ENCODE data around the gene SP8.
"Not testable (repeated sequence)": the region's sequence is repeated elsewhere in the genome, so short reads cannot be mapped to it uniquely, and the experiment has no call there.

Gene SP8

GRCh38 chr7:20786779-20787659 lies at the start of gene SP8:
SP8 (minus strand) TSS chr7:20786886; CDS start chr7:20786798, 88 bp downstream.
- DNase-seq, result no peak

DNA sequence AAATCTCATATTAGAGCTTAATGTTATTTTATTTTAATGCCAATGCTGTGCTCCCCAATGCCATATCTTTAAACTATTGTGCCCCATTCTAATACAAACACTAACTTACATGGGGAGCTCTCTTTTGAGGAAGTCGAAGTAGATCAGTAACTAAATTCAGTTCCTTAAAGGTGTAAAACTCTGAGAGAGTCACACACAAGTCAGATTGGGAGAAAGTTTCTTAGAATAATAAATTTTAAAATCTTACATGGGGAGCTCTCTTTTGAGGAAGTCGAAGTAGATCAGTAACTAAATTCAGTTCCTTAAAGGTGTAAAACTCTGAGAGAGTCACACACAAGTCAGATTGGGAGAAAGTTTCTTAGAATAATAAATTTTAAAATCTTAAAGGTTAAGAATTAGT lies 49.7 kb upstream of the SP8 start:
- DNase-seq, result not testable (repeated sequence)

GRCh38 chr7:20835111-20835750 lies 48.5 kb upstream of the SP8 start:
- no peak for DNase-seq

GRCh38 chr7:20834656-20835055 lies 48.0 kb upstream of the SP8 start:
- DNase-seq, result no peak

DNA sequence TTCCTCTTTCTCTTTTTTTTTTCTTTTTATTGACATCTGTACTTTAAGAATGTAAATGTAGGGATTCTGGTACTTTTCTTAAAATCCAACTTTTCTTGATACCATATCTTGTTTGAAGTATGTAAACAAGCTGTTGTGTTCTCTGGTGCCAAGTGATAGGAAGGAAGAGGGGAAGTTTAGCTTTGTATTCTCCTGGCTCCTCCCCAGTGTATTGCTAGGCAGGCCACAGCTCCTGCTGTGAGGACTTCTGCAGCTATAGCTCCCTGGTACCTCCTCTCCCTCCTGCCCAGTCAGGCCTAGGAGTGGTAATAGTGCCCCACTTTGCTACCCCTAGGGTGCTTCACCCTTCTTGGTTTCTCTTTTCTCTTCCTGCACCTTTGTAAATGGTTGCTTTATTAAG lies 45.3 kb upstream of the SP8 start:
- no peak for DNase-seq

- DNase-seq, result no peak
Observed at GRCh38 chr7:20831451-20831850, 44.8 kb upstream of the SP8 start.

DNA sequence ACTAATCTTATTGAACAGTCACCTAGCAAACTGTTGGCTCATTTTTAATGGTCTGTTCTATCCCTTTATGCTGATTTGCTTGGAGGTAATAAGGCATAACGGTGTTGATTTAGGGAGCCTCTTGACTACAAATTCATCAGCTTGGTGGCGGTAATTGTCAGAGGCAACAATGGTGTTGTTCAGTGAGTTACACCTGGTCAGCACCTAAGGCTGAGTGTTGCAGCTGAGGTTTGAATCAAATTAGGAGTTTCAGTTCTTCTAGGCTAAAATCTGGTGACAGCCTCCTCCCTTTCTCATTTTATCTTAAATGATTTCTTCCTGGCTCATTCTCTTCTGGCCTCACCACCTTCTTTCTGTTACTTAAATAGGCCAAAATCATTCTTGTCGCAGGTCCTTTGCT lies 42.3 kb upstream of the SP8 start:
- DNase-seq, result no peak

- no peak for DNase-seq
Observed at GRCh38 chr7:20827172-20827571, 40.5 kb upstream of the SP8 start.

DNA sequence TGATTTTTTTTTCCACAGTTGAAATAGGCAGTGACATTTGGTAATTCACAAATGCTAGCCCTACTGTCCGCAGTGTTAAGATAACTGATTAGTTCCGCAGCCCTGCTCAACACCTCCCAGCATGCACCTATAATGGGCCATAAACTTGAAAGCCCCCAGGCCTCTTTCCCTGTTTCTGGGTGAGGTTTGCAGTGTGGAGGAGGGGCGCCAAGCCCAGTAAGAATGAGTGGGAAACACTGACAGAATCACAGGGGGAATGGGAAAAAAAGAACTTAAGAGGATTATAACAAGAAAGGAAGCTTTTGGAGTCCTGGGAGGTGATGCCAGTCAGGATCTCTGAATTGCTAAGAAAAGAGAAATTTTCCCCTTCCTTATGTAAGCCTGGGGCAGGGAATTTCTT lies 39.6 kb upstream of the SP8 start:
- DNase-seq, result no peak

DNA sequence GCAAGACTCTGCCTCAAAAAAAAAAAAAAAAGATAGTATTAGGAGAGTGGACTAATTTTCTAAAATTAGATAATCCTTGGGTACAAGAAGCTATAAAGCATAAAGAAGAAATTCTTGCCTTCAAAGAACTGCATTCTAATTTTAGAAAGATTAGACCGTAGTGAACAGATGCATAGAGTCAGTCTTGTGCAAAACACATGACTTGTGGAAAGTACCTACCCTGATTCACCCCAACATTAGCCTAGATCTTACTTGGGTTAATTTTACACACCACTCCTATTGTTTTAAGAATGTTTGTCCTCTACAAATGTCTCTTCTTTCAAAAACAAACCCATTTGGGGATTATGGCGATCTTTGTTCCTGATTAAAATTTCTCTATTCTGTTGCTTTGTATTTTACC lies 38.9 kb upstream of the SP8 start:
- DNase-seq, result no peak

- DNase-seq, result not testable (repeated sequence)
Observed at GRCh38 chr7:20821390-20821789, 34.7 kb upstream of the SP8 start.

- no peak for DNase-seq
Observed at GRCh38 chr7:20816372-20816959, 29.8 kb upstream of the SP8 start.

DNA sequence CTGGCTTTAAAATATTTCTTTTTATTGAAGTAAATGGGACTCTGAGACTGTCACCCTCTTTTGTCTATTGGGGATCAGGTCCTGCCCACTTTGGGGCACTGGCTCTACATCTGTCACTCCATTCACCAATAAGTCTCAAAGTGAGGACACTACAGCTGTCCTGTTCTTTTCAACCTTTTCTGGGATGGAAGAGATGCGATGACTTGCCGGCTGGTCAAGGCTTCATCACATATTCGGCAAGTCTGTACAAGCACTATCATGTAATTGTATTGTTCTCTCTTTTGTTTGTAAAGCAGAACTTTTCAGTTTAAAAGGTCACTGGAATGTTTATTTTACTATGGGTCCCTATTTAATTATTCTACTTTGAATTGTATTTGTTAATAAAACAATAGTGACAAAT lies 17.7 kb upstream of the SP8 start:
- no peak for DNase-seq

- peak; percentile 84 for DNase-seq
Observed at GRCh38 chr7:20799566-20800366, 13.1 kb upstream of the SP8 start.

DNA sequence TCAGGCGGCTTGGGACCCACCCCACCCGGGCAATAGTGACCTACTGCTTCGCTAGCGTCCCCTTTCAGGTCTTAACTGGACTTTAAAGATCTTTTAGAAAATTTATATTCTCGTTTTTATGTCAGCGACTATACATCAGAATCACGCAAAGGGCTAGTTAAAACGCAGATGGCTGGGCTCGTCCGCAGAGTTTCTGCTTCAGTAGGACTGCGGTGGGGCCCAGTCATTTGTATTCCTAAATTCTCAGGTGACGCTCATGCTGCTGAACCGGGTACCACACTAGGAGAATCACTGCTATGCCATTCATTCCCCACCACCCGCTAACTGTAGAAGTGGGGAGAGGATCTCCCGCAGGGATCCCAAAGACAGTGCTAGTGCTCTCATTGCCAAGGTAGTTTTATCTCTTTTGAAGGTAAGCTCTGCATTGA lies 12.0 kb upstream of the SP8 start:
- DNase-seq, result no peak

DNA sequence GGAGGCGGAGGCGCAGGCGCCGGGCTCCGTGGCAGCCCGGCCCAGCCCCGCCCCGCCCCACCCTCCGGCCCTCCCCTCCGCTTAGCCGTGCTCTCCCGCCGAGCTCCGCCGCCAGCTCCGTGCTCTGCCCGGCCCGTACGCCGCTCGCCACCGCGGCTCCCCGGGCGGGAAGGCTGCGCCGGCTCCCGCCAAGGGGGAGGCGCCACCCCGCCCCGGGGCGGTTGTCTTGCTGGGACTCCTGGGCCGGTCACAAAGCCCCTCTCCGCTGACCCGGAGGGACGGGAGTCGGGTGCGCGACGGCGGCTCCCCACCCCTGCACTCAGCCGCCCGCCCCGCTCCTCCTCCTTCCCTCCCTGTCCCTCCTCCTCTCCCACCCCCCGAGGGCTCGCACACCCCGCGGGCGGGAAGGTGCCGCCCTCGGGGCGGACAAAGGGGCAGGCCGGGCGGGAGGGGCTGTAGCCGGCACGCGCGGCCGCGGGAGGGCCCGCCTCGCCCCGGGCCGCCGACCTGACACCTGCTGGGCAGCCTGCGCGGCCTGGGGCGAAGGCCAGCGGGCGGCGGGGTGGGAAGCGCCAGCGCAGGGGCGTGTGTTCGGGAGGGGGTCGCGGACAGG lies 11.5 kb upstream of the SP8 start:
- DNase-seq, result no peak

GRCh38 chr7:20797462-20798080 lies 10.9 kb upstream of the SP8 start:
- no peak for DNase-seq

DNA sequence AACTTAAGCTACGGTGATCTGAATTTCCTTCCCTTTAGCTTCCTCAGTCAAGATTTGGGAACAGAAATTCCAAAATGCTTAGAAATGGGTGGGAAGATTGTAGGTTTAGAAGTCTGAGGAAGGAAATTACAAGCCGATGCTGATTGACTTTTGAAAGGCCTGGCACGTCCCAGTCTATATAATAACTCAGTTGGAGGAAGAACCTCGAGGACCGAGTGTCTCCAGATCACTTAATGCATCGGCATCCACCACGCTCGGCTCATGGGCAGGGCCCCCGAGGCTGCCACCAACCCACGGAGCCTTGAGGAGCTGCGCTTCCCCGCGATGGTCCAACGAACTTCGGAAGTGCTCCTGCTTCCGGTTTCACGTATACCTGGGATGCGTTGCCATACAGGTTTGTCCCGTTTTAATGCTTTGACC lies 10.4 kb upstream of the SP8 start:
- DNase-seq, result no peak

GRCh38 chr7:20796500-20796899 lies 9.8 kb upstream of the SP8 start:
- DNase-seq, result no peak

DNA sequence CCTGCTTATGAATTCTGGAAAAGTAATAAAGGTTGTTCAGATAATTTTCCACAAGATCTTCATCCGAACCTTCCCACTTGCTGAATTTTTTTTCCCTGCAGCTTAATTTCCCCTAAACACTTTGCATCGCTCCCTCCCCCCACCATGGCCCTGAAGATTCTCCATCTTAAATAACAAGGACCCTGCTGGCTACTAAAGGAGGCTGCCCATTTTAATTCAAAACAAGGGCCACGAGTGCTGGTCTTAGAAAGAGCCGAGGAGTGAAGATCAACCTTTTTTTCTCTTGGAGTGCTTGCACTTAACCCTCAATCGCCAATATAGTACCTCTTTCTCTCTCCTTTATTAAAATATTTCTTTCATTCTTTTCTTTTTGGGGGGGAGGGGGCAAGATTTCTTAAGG lies 9.2 kb upstream of the SP8 start:
- DNase-seq, result no peak

GRCh38 chr7:20795361-20795760 lies 8.7 kb upstream of the SP8 start:
- no peak for DNase-seq

DNA sequence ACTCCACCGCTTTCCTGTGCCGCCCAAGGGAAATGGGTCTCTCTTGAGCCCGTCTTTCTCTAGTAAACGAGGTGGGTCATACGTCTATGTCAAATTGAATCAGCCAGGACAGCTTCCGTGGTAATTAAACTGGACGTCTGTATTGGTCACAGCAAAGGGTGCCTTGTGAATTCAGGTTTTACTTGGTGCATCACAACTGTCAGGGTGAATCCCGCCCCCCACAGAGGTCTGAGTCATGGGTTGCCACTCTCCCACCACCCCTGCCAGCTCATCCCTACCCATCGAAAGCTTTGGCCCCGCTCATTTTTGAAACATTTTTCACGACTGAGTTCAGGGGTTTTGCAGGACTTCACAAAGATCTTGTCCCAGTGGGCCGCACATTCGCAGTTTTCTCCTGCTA lies 8.0 kb upstream of the SP8 start:
- no peak for DNase-seq
